HG03139 (cell line): ENCODE data around the gene SEC23A.

ENCODE experiments used
- ATAC-seq: cut with Tn5 transposase; IDR thresholded peaks from one replicate; pipeline ENCODE4 v1.9.1; 2021; ENCODE audit not compliant: unreplicated experiment

SEC23A gene

DNA sequence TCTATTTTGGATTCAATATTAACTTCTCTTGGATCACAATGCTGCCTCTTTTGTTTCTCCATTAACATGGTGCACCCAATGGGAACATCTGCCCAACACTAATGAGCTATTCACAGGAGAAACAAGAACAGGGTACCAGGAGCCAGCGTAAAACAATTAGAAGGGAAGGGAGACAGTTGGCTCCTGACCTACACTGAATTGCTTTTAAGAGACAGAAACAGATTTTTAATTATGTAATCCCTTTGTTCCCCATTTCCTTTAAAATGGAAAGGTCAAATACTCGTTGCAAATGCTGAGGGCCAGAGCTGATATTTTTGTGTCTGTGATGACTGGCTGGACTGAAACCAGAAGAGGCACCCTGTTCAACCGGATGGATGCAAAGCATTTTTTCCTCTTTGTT, 108.3 kb downstream of the SEC23A start:
- no peak for ATAC-seq

DNA sequence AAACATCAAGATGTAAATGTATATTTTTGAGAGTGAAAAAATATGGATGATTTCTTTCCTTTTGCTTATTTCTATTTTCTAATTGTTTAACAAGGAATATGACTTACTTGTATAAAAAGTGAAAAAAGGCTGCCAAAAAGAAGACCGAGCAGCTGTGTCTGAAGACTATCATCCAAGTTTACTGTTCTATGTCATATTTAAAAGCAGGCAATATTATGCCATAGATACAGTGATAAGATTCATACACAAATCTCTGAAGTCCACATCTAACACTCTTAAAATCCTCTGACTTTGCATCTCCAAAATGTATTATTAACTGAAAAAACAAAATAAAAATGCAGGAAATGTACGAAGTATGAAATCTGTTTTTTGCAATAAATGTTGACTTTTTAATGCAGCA, 109.1 kb downstream of the SEC23A start:
- no peak for ATAC-seq

GRCh38 chr14:38992067-38992844, 110.8 kb downstream of the SEC23A start:
- no peak for ATAC-seq

- no peak for ATAC-seq
These were observed 111.7 kb downstream of the SEC23A start for GRCh38 chr14:38991299-38991698.

DNA sequence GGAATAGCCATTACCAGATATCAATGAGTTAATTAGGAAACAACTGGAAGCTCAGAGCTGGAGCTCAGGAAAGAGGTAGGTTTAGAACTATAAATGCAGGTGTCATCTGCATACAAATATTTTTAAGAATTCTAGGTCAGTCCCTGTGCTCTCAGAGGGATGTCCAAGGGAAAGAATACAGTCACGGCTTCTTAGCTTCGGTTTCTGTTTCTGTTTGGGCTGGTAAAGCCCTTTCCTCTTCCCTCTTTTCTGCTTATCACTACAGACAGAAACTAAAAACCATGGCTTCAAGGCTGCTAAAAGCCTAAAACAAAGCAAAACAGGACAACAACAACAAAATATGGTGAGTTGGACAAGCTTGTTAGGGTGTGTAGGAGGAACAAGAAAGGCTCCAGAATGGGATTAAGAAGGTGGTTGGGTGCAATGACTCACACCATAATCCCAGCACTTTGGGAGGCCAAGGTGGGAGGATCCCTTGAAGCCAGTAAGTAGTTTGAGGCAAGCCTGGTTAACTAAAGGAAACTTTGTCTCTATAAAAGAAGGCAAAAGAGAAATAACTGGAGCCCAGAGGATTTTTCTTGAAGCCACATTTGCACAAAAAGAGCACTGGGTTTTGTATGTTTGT, 113.0 kb downstream of the SEC23A start:
- ATAC-seq, result peak; percentile 88

DNA sequence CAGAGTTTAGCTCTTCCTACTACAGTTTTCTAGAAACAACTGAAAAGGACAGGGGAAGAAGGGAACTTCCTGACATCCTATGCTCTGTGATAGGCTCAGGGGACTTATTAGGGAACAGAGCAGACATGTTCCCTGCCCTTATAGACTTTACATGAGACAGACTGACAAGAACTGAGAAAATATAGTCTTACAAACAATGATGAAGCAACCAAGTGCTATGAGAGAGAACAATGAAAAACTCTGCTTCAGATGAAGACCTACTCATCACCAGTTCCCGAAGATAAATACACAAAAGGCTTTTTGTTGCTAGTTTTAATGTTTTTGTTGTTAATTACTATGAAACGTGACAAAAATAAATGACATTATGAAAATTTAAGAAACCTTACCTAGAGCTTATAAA, 115.3 kb downstream of the SEC23A start:
- no peak for ATAC-seq

DNA sequence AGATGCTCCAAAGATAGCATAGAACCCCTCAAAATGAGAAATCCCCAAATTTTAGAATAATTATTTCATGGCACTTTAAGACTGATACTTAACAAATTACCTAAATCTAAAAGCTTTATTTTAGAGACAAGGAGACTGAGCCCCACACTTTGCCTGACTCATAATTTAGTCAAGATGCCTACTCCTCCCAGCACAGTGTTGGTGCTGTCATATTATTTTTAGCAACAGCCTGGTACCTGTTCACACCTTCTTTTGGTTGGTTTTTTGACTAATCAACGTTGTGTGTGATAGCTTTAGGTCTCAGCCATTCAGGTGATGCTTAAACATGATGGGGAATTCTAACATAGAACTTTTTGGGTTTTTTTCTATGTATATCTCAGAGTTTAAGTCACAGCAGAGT, 120.2 kb downstream of the SEC23A start:
- no peak for ATAC-seq

- no peak for ATAC-seq
These were observed 120.8 kb downstream of the SEC23A start for GRCh38 chr14:38982278-38982677.
